Endothelial cell of umbilical vein (primary cell): Measurements from ENCODE around the gene LCAT.

Experiments used
- CTCF ChIP-seq, 2 donors: IDR thresholded peaks; 1 replicate in 1 of 2; 2 replicates in 1 of 2; pipeline ENCODE4 v1.5.1; 2011; ENCODE audit warnings: low read length in 2 of 2, mild to moderate bottlenecking in 2 of 2, moderate library complexity in 2 of 2, control low read depth in 1 of 2, inconsistent platforms in 1 of 2, low read depth in 1 of 2; ENCODE audit not compliant: insufficient read depth in 1 of 2; ENCODE audit errors: extremely low read depth in 1 of 2
- EZH2 ChIP-seq: IDR thresholded peaks from 2 replicates; pipeline ENCODE4 v1.6.1; 2012; ENCODE audit warnings: borderline replicate concordance, low read depth, mild to moderate bottlenecking, moderate library complexity, low read length, inconsistent platforms; ENCODE audit not compliant: severe bottlenecking
- POLR2A ChIP-seq: IDR thresholded peaks from 2 replicates; pipeline ENCODE4 v1.6.1; 2012; ENCODE audit warnings: low read depth, mild to moderate bottlenecking, control low read depth, low read length

GRCh38 chr16:67968400-67969253 lies 24.7 kb upstream of the LCAT start, which contains the start of gene SLC12A4:
- TF ChIP-seq CTCF (IDR thresholded peaks at IDR 0.05; ENCODE audit: extremely low read depth in 1 of 2, insufficient read depth in 1 of 2, low read depth in 1 of 2, low read length in 2 of 2) (no peak), POLR2A (peak; percentile 86), EZH2 (no peak)
